HL-60 (cell line): ENCODE results near the gene PRSS56.

Experiments
- DNase-seq, 2 experiments: peaks; one replicate each; pipeline ENCODE4 v3.0.0-alpha.2; 2010 to 2020; ENCODE audit warnings: low read depth in 1 of 2, low spot score in 1 of 2
- H3K27ac ChIP-seq: fragments of 250-450 bp; sonication (Bioruptor Pico); replicated peaks from 2 replicates; pipeline ENCODE4 v1.5.1; 2020; ENCODE audit warnings: mild to moderate bottlenecking, moderate library complexity
- H3K27me3 ChIP-seq: fragments of 250-450 bp; sonication (Bioruptor Pico); 2 replicates; pipeline ENCODE4 v1.5.1; 2021; ENCODE audit warnings: mild to moderate bottlenecking, moderate library complexity; ENCODE audit not compliant: insufficient read depth, poor library complexity, severe bottlenecking
- H3K4me3 ChIP-seq: replicated peaks from 2 replicates; pipeline ENCODE4 v1.5.1; 2011; ENCODE audit warnings: mild to moderate bottlenecking, control low read depth, low read length; ENCODE audit not compliant: insufficient read depth
- CTCF ChIP-seq: IDR thresholded peaks from one replicate; pipeline ENCODE4 v1.5.1; 2011; ENCODE audit warnings: low read length, control low read depth, inconsistent platforms; ENCODE audit not compliant: insufficient read depth
- GABPA ChIP-seq: IDR thresholded peaks from 2 replicates; pipeline ENCODE4 v1.6.1; 2012; ENCODE audit warnings: low read depth
- POLR2AphosphoS5 ChIP-seq: IDR thresholded peaks from 2 replicates; pipeline ENCODE4 v1.6.1; 2012; ENCODE audit warnings: low read depth
- REST ChIP-seq: IDR thresholded peaks from 2 replicates; pipeline ENCODE4 v1.6.1; 2012; ENCODE audit warnings: low read depth; ENCODE audit not compliant: insufficient replicate concordance
- SPI1 ChIP-seq: IDR thresholded peaks from 2 replicates; pipeline ENCODE4 v1.6.1; 2012; ENCODE audit warnings: low read depth, mild to moderate bottlenecking, borderline replicate concordance

PRSS56 gene

GRCh38 chr2:232476791-232477190, 43.4 kb upstream of the PRSS56 start:
- Histone ChIP-seq H3K27me3 (peaks cover 7% of the 10 kb centered on the region), H3K4me3 (no peak overlapping the region), H3K27ac (no peak overlapping the region)
- DNase-seq = no peak
- TF ChIP-seq SPI1 (no peak), GABPA (no peak)

- peaks cover 3% of the 10 kb centered on the region for H3K27me3 ChIP-seq
- TF ChIP-seq SPI1 (no peak), CTCF (no peak), POLR2AphosphoS5 (no peak), REST (no peak), GABPA (no peak)
- H3K27ac ChIP-seq = no peak overlapping the region
- DNase-seq = no peak
- H3K4me3 ChIP-seq = no peak overlapping the region
Measured at GRCh38 chr2:232477751-232478510, 42.3 kb upstream of the PRSS56 start.

GRCh38 chr2:232478571-232479340, 41.4 kb upstream of the PRSS56 start:
- no peaks in the 10 kb centered on the region for H3K27me3 ChIP-seq
- no peak overlapping the region for H3K27ac ChIP-seq
- H3K4me3 ChIP-seq = no peak overlapping the region
- no peak for DNase-seq
- TF ChIP-seq GABPA (no peak), SPI1 (no peak), REST (no peak), POLR2AphosphoS5 (no peak), CTCF (no peak)

- no peak for DNase-seq
- H3K4me3 ChIP-seq = no peak overlapping the region
- no peak overlapping the region for H3K27ac ChIP-seq
- peaks cover 5% of the 10 kb centered on the region for H3K27me3 ChIP-seq
- TF ChIP-seq SPI1 = no peak
- no peak for TF ChIP-seq GABPA
Measured at GRCh38 chr2:232479341-232480200, 40.6 kb upstream of the PRSS56 start.
